Right lobe of liver (tissue), 6 donors: ENCODE data around the gene TUFT1. TPM values are rescaled to one million over a fixed set of nuclear protein-coding genes. Genes with fewer than 3 reads are reported as not detected.

Experiments
- ATAC-seq, 4 donors: fragments of 200-7000 bp; cut with Tn5 transposase; one replicate each; pipeline ENCODE4 v1.9.1; 2020; ENCODE audit warnings: mild to moderate bottlenecking in 4 of 4, moderate library complexity in 4 of 4
- DNase-seq, 3 donors: peaks; one replicate each; pipeline ENCODE4 v3.0.0-alpha.2; 2020
- H3K27ac ChIP-seq, 3 donors: fragments of 200-600 bp; one replicate each; pipeline ENCODE4 v1.8.0; 2022
- H3K27me3 ChIP-seq, 2 donors: fragments of 200-600 bp; one replicate each; pipeline ENCODE4 v1.8.0; 2022
- H3K36me3 ChIP-seq, 4 donors: fragments of 200-600 bp; sonication (generic) in 1 of 4; one replicate each; pipeline versions ENCODE4 v1.5.1 to v1.8.0; 2017 to 2022; ENCODE audit warnings: control low read depth in 1 of 4
- H3K4me1 ChIP-seq, 4 donors: fragments of 200-600 bp; sonication (generic) in 1 of 4; one replicate each; pipeline versions ENCODE4 v1.5.1 to v1.8.0; 2017 to 2022; ENCODE audit warnings: control low read depth in 1 of 4
- H3K4me3 ChIP-seq, 3 donors: fragments of 200-600 bp; one replicate each; pipeline ENCODE4 v1.8.0; 2022
- H3K9me3 ChIP-seq, 4 donors: fragments of 200-600 bp; sonication (generic) in 1 of 4; one replicate each; pipeline versions ENCODE4 v1.5.1 to v1.8.0; 2017 to 2022; ENCODE audit warnings: control low read depth in 1 of 4
- POLR2A ChIP-seq: fragments of 450-650 bp; IDR thresholded peaks from one replicate; pipeline ENCODE4 v1.6.1; 2017; ENCODE audit warnings: antibody characterized with exemption, mild to moderate bottlenecking
- WGBS: methylation state at CpG from one replicate; pipeline ENCODE4 v1.1.6; 2018; ENCODE audit warnings: low coverage, low lambda C conversion rate; ENCODE audit not compliant: insufficient coverage; ENCODE audit errors: missing lambda C conversion rate; 5-methylcytosine and 5-hydroxymethylcytosine counted together
- intact Hi-C, 2 donors: fragments of 100-400 bp; cut with DNase I; formaldehyde crosslinking; loops; one replicate each; pipeline versions ENCODE4 v1.11.2 to v1.14.1; 2022
- microRNA counts: library from miRNA; unstranded; fragments of <30 nt; microRNA quantifications from one replicate; lab custom pipeline; 2016
- microRNA-seq, 2 donors: library from miRNA; unstranded; fragments of <30 nt; microRNA quantifications; one replicate each; pipeline ENCODE4, GENCODE V29; 2019 to 2020
- small RNA-seq, 2 experiments: library from RNA; depleted of rRNA; stranded (forward); fragments of <200 nt; gene quantifications; one replicate each; pipeline ENCODE3, GENCODE V24; 2016
- total RNA-seq, 6 experiments: library from RNA; depleted of rRNA in 2 of 6; stranded (reverse); fragments of >200 nt in 2 of 6; fragmentation: NEBNext Ultra II Directional in 3 of 6; extraction: Animal tissue kit (Norgen Biotek cat#: 25700) in 3 of 6; gene quantifications; one replicate each; pipeline versions ENCODE4 v1.1.0 to v1.2.4, GENCODE V29; 2016 to 2023
- TF ChIP-seq, protein P1 (sequence below), 4 donors: fragments of 200-600 bp in 3 of 4; fragments of 450-650 bp in 1 of 4; IDR thresholded peaks; one replicate each; pipeline versions ENCODE4 v1.5.1 to v1.8.0; 2016 to 2022; ENCODE audit warnings: antibody characterized with exemption in 4 of 4, mild to moderate bottlenecking in 2 of 4
- donor health status: DM: no; HTN: yes; CAD: no.
- donor health status: DM: no; HTN: no; CAD: no.
- donor health status: DM: no; HTN: no; CAD: no.
- donor health status: DM: no; HTN: yes; CAD: no.
- donor health status: DM: no; HTN: yes; CAD: no.

The TUFT1 gene
- total RNA-seq, 6 experiments from 2014 or later: 1.6 to 8.0 (median 3.1) TPM

DNA sequence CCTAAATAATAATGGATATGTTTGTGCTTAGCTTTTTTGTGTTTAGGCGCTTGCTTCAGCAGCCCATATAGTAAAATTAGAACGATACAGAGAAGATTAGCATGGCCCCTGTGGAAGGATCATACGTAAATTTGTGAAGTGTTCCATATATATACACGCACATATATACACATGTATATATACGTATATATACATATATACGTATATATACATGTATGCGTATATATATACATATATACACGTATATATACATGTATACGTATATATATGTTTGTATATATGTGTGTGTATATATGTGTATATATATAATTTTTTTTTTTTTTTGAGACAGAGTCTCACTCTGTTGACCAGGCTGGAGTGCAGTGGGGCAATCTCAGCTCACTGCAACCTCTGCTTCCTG lies 89.2 kb downstream of the TUFT1 start:
- no peaks in the 10 kb centered on the region for H3K9me3 ChIP-seq
- intact Hi-C loops: no loop called here
- no peaks in the 10 kb centered on the region for H3K36me3 ChIP-seq
- no peak for TF ChIP-seq POLR2A
- TF ChIP-seq, protein P1, sequence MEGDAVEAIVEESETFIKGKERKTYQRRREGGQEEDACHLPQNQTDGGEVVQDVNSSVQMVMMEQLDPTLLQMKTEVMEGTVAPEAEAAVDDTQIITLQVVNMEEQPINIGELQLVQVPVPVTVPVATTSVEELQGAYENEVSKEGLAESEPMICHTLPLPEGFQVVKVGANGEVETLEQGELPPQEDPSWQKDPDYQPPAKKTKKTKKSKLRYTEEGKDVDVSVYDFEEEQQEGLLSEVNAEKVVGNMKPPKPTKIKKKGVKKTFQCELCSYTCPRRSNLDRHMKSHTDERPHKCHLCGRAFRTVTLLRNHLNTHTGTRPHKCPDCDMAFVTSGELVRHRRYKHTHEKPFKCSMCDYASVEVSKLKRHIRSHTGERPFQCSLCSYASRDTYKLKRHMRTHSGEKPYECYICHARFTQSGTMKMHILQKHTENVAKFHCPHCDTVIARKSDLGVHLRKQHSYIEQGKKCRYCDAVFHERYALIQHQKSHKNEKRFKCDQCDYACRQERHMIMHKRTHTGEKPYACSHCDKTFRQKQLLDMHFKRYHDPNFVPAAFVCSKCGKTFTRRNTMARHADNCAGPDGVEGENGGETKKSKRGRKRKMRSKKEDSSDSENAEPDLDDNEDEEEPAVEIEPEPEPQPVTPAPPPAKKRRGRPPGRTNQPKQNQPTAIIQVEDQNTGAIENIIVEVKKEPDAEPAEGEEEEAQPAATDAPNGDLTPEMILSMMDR (IDR thresholded peaks at IDR 0.05): no peak
- H3K27me3 ChIP-seq: no peaks in the 10 kb centered on the region
- no peak overlapping the region for H3K4me3 ChIP-seq
- DNase-seq: no peak
- H3K27ac ChIP-seq: no peak overlapping the region
- WGBS: 75% methylated on average over 9 of the region's 9 CpGs
- no peaks in the 10 kb centered on the region for H3K4me1 ChIP-seq
- ATAC-seq: no peak

MicroRNAs encoded within 50 kb of the gene (microRNA counts, 767-probe panel; counts per million panel counts)
- microRNA hsa-miR-554 (lab: Ali Mortazavi, UCI): 237 counts per million

Small RNAs within 50 kb of the gene (microRNA-seq; reads per million reads assigned to microRNA genes)
- gene MIR554: 0 reads per million in 2 donors

Small RNAs within 50 kb of the gene (small RNA-seq; reads per million reads assigned to genes)
- gene MIR554: 0 reads per million in 2 experiments
- 0 reads per million in 2 experiments for gene RF00405
- 0 reads per million in 2 experiments for gene RNU6-1062P

Other genes starting within 250 kb of the TUFT1 start
- 10 to 100 TPM; 20.0 to 24.7 (median 22.7) TPM for gene PI4KB, start 212.9 kb upstream of the TUFT1 start, total RNA-seq
- gene RFX5, start 193.1 kb upstream of the TUFT1 start, total RNA-seq: 10 to 100 TPM in 5 of 6 experiments, 1 to 10 TPM in 1; 9.8 to 23.0 (median 16.8) TPM
- 100 to 1,000 TPM in 4 of 6 experiments, 10 to 100 TPM in 2; 83.4 to 423 (median 208) TPM for gene SELENBP1, start 167.6 kb upstream of the TUFT1 start, total RNA-seq
- 100 to 1,000 TPM; 125 to 174 (median 151) TPM for gene PSMB4, start 140.7 kb upstream of the TUFT1 start, total RNA-seq
- gene POGZ, start 80.8 kb upstream of the TUFT1 start, total RNA-seq: 10 to 100 TPM; 13.5 to 44.9 (median 29.9) TPM
- gene CGN, start 28.9 kb upstream of the TUFT1 start, total RNA-seq: 10 to 100 TPM; 15.9 to 65.4 (median 38.6) TPM
- gene SNX27, start 71.7 kb downstream of the TUFT1 start, total RNA-seq: 10 to 100 TPM; 14.9 to 21.4 (median 16.9) TPM
- not detected for gene CELF3, start 176.5 kb downstream of the TUFT1 start, total RNA-seq
- gene RIIAD1, start 181.2 kb downstream of the TUFT1 start, total RNA-seq: not detected
- gene MRPL9, start 223.2 kb downstream of the TUFT1 start, total RNA-seq: 10 to 100 TPM; 21.3 to 35.7 (median 28.4) TPM